Memory B cell (primary cell): ENCODE measurements around the gene ABHD12.

ENCODE experiments used
- ATAC-seq: fragments of 150-1000 bp; cut with Tn5 transposase; 2 replicates; pipeline ENCODE4 v1.10.0; 2021; ENCODE audit warnings: low read depth, mild to moderate bottlenecking, moderate library complexity
- DNase-seq, 2 donors: peaks; one replicate each; pipeline ENCODE4 v3.0.0; 2022; ENCODE audit warnings: low spot score in 2 of 2
- H3K27ac Mint-ChIP-seq: one replicate; pipeline ENCODE4 v1.8.0; 2022; ENCODE audit warnings: mild to moderate bottlenecking, moderate library complexity, mixed read lengths
- H3K27me3 Mint-ChIP-seq: one replicate; pipeline ENCODE4 v1.8.0; 2022; ENCODE audit warnings: mixed read lengths
- H3K36me3 Mint-ChIP-seq: one replicate; pipeline ENCODE4 v1.8.0; 2022; ENCODE audit warnings: mild to moderate bottlenecking, mixed read lengths
- H3K4me1 Mint-ChIP-seq: one replicate; pipeline ENCODE4 v1.8.0; 2022; ENCODE audit warnings: mixed read lengths
- H3K4me3 Mint-ChIP-seq: one replicate; pipeline ENCODE4 v1.8.0; 2022; ENCODE audit warnings: mild to moderate bottlenecking, moderate library complexity, mixed read lengths
- H3K9me3 Mint-ChIP-seq: one replicate; pipeline ENCODE4 v1.8.0; 2022; ENCODE audit warnings: mixed read lengths

The ABHD12 gene

DNA sequence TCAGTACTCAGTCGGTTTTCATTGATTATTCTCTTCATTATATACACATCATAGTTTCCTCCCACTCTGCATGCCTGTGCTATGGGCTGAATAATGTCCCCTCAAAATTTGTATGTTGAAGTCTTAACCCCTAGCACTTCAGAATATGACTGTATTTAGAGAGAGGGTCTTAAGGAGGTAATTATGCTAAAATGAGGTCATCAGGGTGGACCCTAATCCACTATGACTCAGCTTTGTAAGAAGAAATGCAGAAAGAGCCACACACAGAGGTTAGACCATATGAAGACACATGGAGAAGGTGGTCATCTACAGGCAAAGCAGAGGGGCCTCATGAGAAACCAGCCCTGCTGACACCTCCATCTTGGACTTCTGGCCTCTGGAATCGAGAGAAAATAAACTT lies 15.8 kb downstream of the ABHD12 start:
- Mint-ChIP-seq H3K9me3 (no peaks in the 10 kb centered on the region), H3K4me1 (peaks cover 12% of the 10 kb centered on the region), H3K27me3 (no peaks in the 10 kb centered on the region), H3K36me3 (peaks cover 2% of the 10 kb centered on the region), H3K27ac (no peak overlapping the region), H3K4me3 (no peak overlapping the region)
- DNase-seq (no peak), ATAC-seq (no peak)

DNA sequence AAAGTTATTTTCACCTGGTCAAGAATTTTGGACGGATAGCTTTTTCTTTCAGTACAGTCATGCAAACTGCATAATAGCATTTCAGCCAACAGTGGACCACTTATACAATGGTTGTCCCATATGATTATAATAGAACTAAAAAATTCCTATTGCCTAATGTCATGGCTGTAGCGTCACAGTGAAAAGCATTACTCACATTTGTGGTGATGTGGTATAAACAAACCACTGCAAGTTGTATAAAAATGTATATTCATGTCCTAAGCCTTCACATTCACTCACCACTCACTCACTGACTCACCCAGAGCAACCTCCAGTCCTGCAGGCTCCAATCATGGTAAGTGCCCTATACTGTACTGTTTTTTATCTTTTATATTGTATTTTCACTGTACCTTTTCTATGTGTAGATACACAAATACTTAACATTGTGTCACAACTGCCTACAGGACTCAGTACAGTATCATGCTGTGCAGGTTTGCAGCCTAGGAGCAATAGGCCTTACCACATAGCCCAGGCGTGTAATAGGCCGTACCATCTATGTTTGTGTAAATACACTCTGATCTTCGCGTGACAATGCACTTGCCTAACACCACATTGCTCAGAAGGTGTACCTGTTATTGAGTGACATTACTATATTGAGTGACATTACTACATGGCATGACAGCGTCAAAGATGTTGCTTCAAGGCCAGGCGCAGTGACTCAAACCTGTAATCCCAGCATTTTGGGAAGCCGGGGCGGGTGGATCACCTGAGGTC lies 17.9 kb downstream of the ABHD12 start:
- DNase-seq, result no peak
- Mint-ChIP-seq H3K9me3 (no peaks in the 10 kb centered on the region), H3K4me1 (peaks cover 12% of the 10 kb centered on the region), H3K27ac (no peak overlapping the region), H3K27me3 (no peaks in the 10 kb centered on the region), H3K36me3 (peaks cover 3% of the 10 kb centered on the region), H3K4me3 (no peak overlapping the region)
- ATAC-seq, result no peak

DNA sequence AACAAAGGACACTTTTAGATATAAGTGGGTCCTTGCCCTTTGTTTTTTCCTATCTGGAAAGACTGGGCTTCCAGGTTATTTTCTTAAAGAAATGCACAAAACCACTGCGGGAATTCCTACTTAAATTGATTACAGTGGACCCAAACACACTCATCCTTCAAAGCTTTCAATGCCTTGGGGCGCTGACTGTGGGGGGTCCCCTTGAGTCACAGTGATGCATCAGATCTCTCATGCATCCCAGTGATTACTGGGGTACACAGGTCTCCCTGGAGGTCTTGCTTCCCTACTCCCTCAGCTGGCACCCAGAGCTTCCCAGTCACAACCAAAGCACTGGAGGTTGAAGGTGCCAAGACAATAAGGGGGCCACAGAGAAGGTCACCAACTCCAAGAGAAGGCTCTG lies 20.7 kb downstream of the ABHD12 start:
- ATAC-seq, result no peak
- Mint-ChIP-seq H3K27me3 (no peaks in the 10 kb centered on the region), H3K4me3 (no peak overlapping the region), H3K27ac (no peak overlapping the region), H3K36me3 (peaks cover 3% of the 10 kb centered on the region), H3K9me3 (no peaks in the 10 kb centered on the region), H3K4me1 (peaks cover 8% of the 10 kb centered on the region)
- no peak for DNase-seq

DNA sequence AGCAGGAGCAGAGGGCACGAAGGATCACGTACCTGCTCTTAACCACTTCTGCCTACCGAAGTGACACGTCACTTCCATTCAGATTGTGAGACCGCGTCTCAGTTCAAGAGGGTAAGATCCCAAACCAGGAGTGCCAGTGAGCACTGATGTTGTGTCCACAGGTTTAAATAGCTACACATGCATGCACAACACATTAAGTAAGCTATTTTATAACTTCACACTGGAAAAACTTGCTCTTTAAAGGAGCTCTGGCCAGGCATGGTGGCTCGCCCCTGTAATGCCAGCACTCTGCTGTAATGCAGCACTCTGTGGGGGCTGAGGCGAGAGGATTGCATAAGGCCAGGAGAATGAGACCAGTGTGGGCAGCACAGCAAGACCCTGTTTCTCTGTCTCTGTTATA lies 21.1 kb downstream of the ABHD12 start:
- ATAC-seq (no peak), DNase-seq (no peak)
- Mint-ChIP-seq H3K27me3 (no peaks in the 10 kb centered on the region), H3K4me1 (peaks cover 8% of the 10 kb centered on the region), H3K27ac (no peak overlapping the region), H3K4me3 (no peak overlapping the region), H3K9me3 (no peaks in the 10 kb centered on the region), H3K36me3 (peaks cover 3% of the 10 kb centered on the region)

- Mint-ChIP-seq H3K27me3 (no peaks in the 10 kb centered on the region), H3K27ac (no peak overlapping the region), H3K9me3 (no peaks in the 10 kb centered on the region), H3K4me1 (peaks cover 8% of the 10 kb centered on the region), H3K4me3 (no peak overlapping the region), H3K36me3 (peaks cover 3% of the 10 kb centered on the region)
- DNase-seq (no peak), ATAC-seq (no peak)
These were observed 21.7 kb downstream of the ABHD12 start for GRCh38 chr20:25368976-25369375.

GRCh38 chr20:25368526-25368925 lies 22.1 kb downstream of the ABHD12 start:
- Mint-ChIP-seq H3K27me3 (no peaks in the 10 kb centered on the region), H3K9me3 (no peaks in the 10 kb centered on the region), H3K36me3 (peaks cover 3% of the 10 kb centered on the region), H3K4me3 (no peak overlapping the region), H3K27ac (no peak overlapping the region), H3K4me1 (peaks cover 8% of the 10 kb centered on the region)
- DNase-seq (no peak), ATAC-seq (no peak)

- H3K9me3 Mint-ChIP-seq, result no peaks in the 10 kb centered on the region
- peaks cover 5% of the 10 kb centered on the region for H3K4me1 Mint-ChIP-seq
- no peak overlapping the region for H3K27ac Mint-ChIP-seq
- H3K4me3 Mint-ChIP-seq, result no peak overlapping the region
- no peaks in the 10 kb centered on the region for H3K27me3 Mint-ChIP-seq
- no peak for ATAC-seq
- no peak for DNase-seq
- H3K36me3 Mint-ChIP-seq, result peaks cover 2% of the 10 kb centered on the region
These were observed 25.5 kb downstream of the ABHD12 start for GRCh38 chr20:25364879-25365699.

DNA sequence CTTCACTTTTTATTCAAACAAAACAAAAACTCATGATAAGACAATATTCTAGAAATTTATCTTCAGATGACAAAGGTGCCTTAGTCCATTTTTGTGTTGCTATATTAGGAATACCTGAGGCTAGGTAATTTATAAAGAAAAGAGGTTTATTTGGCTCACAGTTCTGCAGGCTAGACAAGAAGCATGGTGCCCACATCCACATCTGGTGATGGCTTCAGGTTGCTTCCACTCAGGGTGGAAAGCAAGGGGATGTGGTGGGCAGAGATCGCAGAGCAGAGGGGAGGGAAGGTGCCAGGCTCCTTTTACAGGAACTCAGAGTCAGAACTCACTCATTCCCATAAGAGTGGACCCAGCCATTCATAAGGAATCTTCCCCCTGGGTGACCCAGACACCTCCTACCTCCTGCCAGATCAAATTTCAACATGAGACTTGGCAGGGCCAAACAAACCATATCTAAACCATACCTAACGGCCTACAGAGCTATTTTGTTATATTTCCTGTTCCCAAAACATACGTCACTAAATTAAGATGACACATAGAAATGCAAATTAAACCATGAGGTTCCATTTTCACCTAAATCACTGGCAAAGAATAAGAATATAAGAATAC lies 26.4 kb downstream of the ABHD12 start:
- Mint-ChIP-seq H3K9me3 (no peaks in the 10 kb centered on the region), H3K27me3 (no peaks in the 10 kb centered on the region), H3K36me3 (peaks cover 2% of the 10 kb centered on the region), H3K27ac (peak overlapping the region; percentile 50), H3K4me1 (peaks cover 5% of the 10 kb centered on the region), H3K4me3 (no peak overlapping the region)
- DNase-seq (no peak), ATAC-seq (no peak)

- H3K4me1 Mint-ChIP-seq, result peaks cover 14% of the 10 kb centered on the region
- H3K9me3 Mint-ChIP-seq, result no peaks in the 10 kb centered on the region
- no peaks in the 10 kb centered on the region for H3K27me3 Mint-ChIP-seq
- peak overlapping the region; percentile 24 for H3K4me3 Mint-ChIP-seq
- no peak for ATAC-seq
- no peak for DNase-seq
- H3K36me3 Mint-ChIP-seq, result no peaks in the 10 kb centered on the region
- H3K27ac Mint-ChIP-seq, result no peak overlapping the region
These were observed 29.4 kb downstream of the ABHD12 start for GRCh38 chr20:25361287-25361683.

- Mint-ChIP-seq H3K27ac (no peak overlapping the region), H3K36me3 (no peaks in the 10 kb centered on the region), H3K9me3 (no peaks in the 10 kb centered on the region), H3K27me3 (no peaks in the 10 kb centered on the region), H3K4me1 (peaks cover 14% of the 10 kb centered on the region), H3K4me3 (peak overlapping the region; percentile 24)
- DNase-seq (no peak), ATAC-seq (no peak)
These were observed 29.9 kb downstream of the ABHD12 start for GRCh38 chr20:25360631-25361286.

DNA sequence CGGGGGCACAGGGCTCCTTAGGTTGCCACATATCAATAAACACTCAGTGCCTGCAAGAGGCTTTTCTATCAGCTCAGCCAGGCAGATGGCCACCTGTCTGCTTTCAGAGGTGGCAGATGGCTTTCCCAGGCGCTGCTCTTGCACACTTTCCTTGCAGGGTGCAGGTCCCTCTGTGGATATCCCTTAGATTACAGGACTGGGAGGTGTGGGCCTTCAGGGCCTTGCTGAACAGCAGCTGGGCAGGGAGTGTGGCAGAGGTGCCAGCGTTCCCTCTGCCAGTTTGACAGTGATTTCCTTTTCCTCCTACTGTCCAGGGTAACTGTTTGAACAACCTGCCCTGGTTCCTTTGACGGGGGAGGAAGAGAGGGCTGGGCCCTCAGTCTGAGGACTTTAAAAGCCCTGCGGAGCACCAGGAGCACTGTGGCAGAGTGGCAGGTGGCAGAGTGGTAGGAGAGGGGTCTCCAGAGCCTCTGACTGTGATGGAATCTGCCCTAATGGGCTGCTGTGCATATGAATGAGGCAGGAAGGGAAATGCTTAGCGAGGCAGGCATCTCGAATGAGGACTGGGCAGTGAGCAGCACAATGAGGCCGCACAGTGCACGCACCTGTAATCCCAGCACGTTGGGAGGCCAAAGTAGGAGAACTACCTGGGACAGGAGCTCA lies 34.2 kb downstream of the ABHD12 start:
- H3K9me3 Mint-ChIP-seq, result peaks cover 2% of the 10 kb centered on the region
- no peak overlapping the region for H3K4me3 Mint-ChIP-seq
- DNase-seq, result no peak
- H3K36me3 Mint-ChIP-seq, result peaks cover 4% of the 10 kb centered on the region
- no peaks in the 10 kb centered on the region for H3K27me3 Mint-ChIP-seq
- ATAC-seq, result no peak
- no peak overlapping the region for H3K27ac Mint-ChIP-seq
- peaks cover 20% of the 10 kb centered on the region for H3K4me1 Mint-ChIP-seq

GRCh38 chr20:25355866-25356265 lies 34.8 kb downstream of the ABHD12 start:
- Mint-ChIP-seq H3K4me3 (no peak overlapping the region), H3K27ac (no peak overlapping the region), H3K4me1 (peaks cover 20% of the 10 kb centered on the region), H3K27me3 (no peaks in the 10 kb centered on the region), H3K36me3 (peaks cover 4% of the 10 kb centered on the region), H3K9me3 (peaks cover 2% of the 10 kb centered on the region)
- ATAC-seq (no peak), DNase-seq (no peak)

GRCh38 chr20:25355011-25355595 lies 35.5 kb downstream of the ABHD12 start:
- ATAC-seq (no peak), DNase-seq (no peak)
- Mint-ChIP-seq H3K9me3 (peaks cover 2% of the 10 kb centered on the region), H3K27me3 (no peaks in the 10 kb centered on the region), H3K27ac (no peak overlapping the region), H3K4me1 (peaks cover 16% of the 10 kb centered on the region), H3K4me3 (no peak overlapping the region), H3K36me3 (peaks cover 4% of the 10 kb centered on the region)
